Measurements from ENCODE around the gene MACROD2. TPM values are rescaled to one million over a fixed set of nuclear protein-coding genes. Genes with fewer than 3 reads are reported as not detected.

MACROD2 gene
- total and polyA plus RNA-seq, 4 donors, result 13.0 to 67.1 (median 20.7) TPM

GRCh38 chr20:15205028-15205427 lies 1209.7 kb downstream of the MACROD2 start:
- Histone ChIP-seq H3K9ac (ENCODE audit: insufficient read depth in 1 of 2, low read length in 2 of 2) (no peak overlapping the region), H3K4me3 (no peak overlapping the region), H3K36me3 (ENCODE audit: control insufficient read depth in 4 of 4, insufficient read depth in 4 of 4, low read length in 4 of 4) (no peaks in the 10 kb centered on the region), H3K27me3 (ENCODE audit: control insufficient read depth in 3 of 3, insufficient read depth in 3 of 3, low read length in 2 of 3) (no peaks in the 10 kb centered on the region), H3K9me3 (ENCODE audit: control insufficient read depth in 4 of 4, insufficient read depth in 3 of 4, low read length in 3 of 4) (peaks cover 0 to 2% (median under 1%) of the 10 kb centered on the region in 4 donors), H3K27ac (ENCODE audit: low read depth in 1 of 2, low read length in 1 of 2) (no peak overlapping the region), H3K4me1 (ENCODE audit: control insufficient read depth in 5 of 5, insufficient read depth in 5 of 5, low read length in 5 of 5) (no peaks in the 10 kb centered on the region)
- ATAC-seq (ENCODE audit: insufficient read depth, low FRiP score) (no peak), DNase-seq (no peak)
- TF ChIP-seq, protein P1, sequence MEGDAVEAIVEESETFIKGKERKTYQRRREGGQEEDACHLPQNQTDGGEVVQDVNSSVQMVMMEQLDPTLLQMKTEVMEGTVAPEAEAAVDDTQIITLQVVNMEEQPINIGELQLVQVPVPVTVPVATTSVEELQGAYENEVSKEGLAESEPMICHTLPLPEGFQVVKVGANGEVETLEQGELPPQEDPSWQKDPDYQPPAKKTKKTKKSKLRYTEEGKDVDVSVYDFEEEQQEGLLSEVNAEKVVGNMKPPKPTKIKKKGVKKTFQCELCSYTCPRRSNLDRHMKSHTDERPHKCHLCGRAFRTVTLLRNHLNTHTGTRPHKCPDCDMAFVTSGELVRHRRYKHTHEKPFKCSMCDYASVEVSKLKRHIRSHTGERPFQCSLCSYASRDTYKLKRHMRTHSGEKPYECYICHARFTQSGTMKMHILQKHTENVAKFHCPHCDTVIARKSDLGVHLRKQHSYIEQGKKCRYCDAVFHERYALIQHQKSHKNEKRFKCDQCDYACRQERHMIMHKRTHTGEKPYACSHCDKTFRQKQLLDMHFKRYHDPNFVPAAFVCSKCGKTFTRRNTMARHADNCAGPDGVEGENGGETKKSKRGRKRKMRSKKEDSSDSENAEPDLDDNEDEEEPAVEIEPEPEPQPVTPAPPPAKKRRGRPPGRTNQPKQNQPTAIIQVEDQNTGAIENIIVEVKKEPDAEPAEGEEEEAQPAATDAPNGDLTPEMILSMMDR (IDR thresholded peaks at IDR 0.05; ENCODE audit: control extremely low read depth, extremely low read depth), result no peak
- whole genome bisulfite sequencing, 2 donors, result 84 to 89% methylated on average over 2 of the region's 2 CpGs

GRCh38 chr20:15205719-15206118 lies 1210.4 kb downstream of the MACROD2 start:
- no peak overlapping the region for H3K4me3 ChIP-seq
- H3K36me3 ChIP-seq (ENCODE audit: control insufficient read depth in 4 of 4, insufficient read depth in 4 of 4, low read length in 4 of 4), result no peaks in the 10 kb centered on the region
- H3K27me3 ChIP-seq (ENCODE audit: control insufficient read depth in 3 of 3, insufficient read depth in 3 of 3, low read length in 2 of 3), result no peaks in the 10 kb centered on the region
- no peaks in the 10 kb centered on the region for H3K4me1 ChIP-seq (ENCODE audit: control insufficient read depth in 5 of 5, insufficient read depth in 5 of 5, low read length in 5 of 5)
- DNase-seq (no peak), ATAC-seq (ENCODE audit: insufficient read depth, low FRiP score) (no peak)
- H3K9ac ChIP-seq (ENCODE audit: insufficient read depth in 1 of 2, low read length in 2 of 2), result no peak overlapping the region
- no peak overlapping the region for H3K27ac ChIP-seq (ENCODE audit: low read depth in 1 of 2, low read length in 1 of 2)
- TF ChIP-seq, protein P1 (IDR thresholded peaks at IDR 0.05; ENCODE audit: control extremely low read depth, extremely low read depth), result no peak
- H3K9me3 ChIP-seq (ENCODE audit: control insufficient read depth in 4 of 4, insufficient read depth in 3 of 4, low read length in 3 of 4), result peaks cover 0 to 2% (median under 1%) of the 10 kb centered on the region in 4 donors

- Histone ChIP-seq H3K4me3 (no peak overlapping the region), H3K4me1 (ENCODE audit: control insufficient read depth in 5 of 5, insufficient read depth in 5 of 5, low read length in 5 of 5) (no peaks in the 10 kb centered on the region), H3K9ac (ENCODE audit: insufficient read depth in 1 of 2, low read length in 2 of 2) (no peak overlapping the region), H3K27ac (ENCODE audit: low read depth in 1 of 2, low read length in 1 of 2) (no peak overlapping the region), H3K9me3 (ENCODE audit: control insufficient read depth in 4 of 4, insufficient read depth in 3 of 4, low read length in 3 of 4) (peaks cover 0 to 2% (median under 1%) of the 10 kb centered on the region in 4 donors), H3K27me3 (ENCODE audit: control insufficient read depth in 3 of 3, insufficient read depth in 3 of 3, low read length in 2 of 3) (no peaks in the 10 kb centered on the region), H3K36me3 (ENCODE audit: control insufficient read depth in 4 of 4, insufficient read depth in 4 of 4, low read length in 4 of 4) (no peaks in the 10 kb centered on the region)
- ATAC-seq (ENCODE audit: insufficient read depth, low FRiP score) (no peak), DNase-seq (no peak)
- WGBS, 2 donors, result 79 to 93% methylated on average over 1 of the region's 1 CpG
- TF ChIP-seq, protein P1 (IDR thresholded peaks at IDR 0.05; ENCODE audit: control extremely low read depth, extremely low read depth), result no peak
Observed at GRCh38 chr20:15209537-15209936, 1214.2 kb downstream of the MACROD2 start.

GRCh38 chr20:15214051-15214450 lies 1218.7 kb downstream of the MACROD2 start:
- H3K27me3 ChIP-seq (ENCODE audit: control insufficient read depth in 3 of 3, insufficient read depth in 3 of 3, low read length in 2 of 3), result no peaks in the 10 kb centered on the region
- no peaks in the 10 kb centered on the region for H3K36me3 ChIP-seq (ENCODE audit: control insufficient read depth in 4 of 4, insufficient read depth in 4 of 4, low read length in 4 of 4)
- WGBS, 2 donors, result 93 to 96% methylated on average over 1 of the region's 1 CpG
- no peak overlapping the region for H3K27ac ChIP-seq (ENCODE audit: low read depth in 1 of 2, low read length in 1 of 2)
- DNase-seq (no peak), ATAC-seq (ENCODE audit: insufficient read depth, low FRiP score) (no peak)
- TF ChIP-seq, protein P1 (IDR thresholded peaks at IDR 0.05; ENCODE audit: control extremely low read depth, extremely low read depth), result no peak
- no peaks in the 10 kb centered on the region for H3K4me1 ChIP-seq (ENCODE audit: control insufficient read depth in 5 of 5, insufficient read depth in 5 of 5, low read length in 5 of 5)
- no peaks in the 10 kb centered on the region for H3K9me3 ChIP-seq (ENCODE audit: control insufficient read depth in 4 of 4, insufficient read depth in 3 of 4, low read length in 3 of 4)
- H3K9ac ChIP-seq (ENCODE audit: insufficient read depth in 1 of 2, low read length in 2 of 2), result no peak overlapping the region
- no peak overlapping the region for H3K4me3 ChIP-seq

Measured in lung (tissue), 12 donors.